HepG2 (cell line): Measurements from ENCODE around the gene GGA2. TPM values are rescaled to one million over a fixed set of nuclear protein-coding genes. Genes with fewer than 3 reads are reported as not detected.

Experiments
- ATAD3A ChIP-seq: sonication (generic); formaldehyde crosslinking; IDR thresholded peaks from 2 replicates; pipeline ENCODE4 v1.4.0; 2020; ENCODE audit warnings: missing genetic modification reagents
- ELF4 ChIP-seq: sonication (generic); formaldehyde crosslinking; IDR thresholded peaks from 2 replicates; pipeline ENCODE4 v1.5.0; 2020; ENCODE audit warnings: missing genetic modification reagents, mild to moderate bottlenecking, moderate library complexity, borderline replicate concordance
- FOXK1 ChIP-seq: sonication (generic); formaldehyde crosslinking; IDR thresholded peaks from 2 replicates; pipeline ENCODE4 v1.4.0; 2020; ENCODE audit warnings: low read depth, missing genetic modification reagents, borderline replicate concordance
- GTF3A ChIP-seq: sonication (generic); formaldehyde crosslinking; conservative IDR thresholded peaks from 2 replicates; pipeline ENCODE4 v1.4.0; 2020; ENCODE audit warnings: mild to moderate bottlenecking, missing genetic modification reagents
- KDM4B ChIP-seq: sonication (generic); formaldehyde crosslinking; IDR thresholded peaks from 2 replicates; pipeline ENCODE4 v1.4.0; 2020; ENCODE audit warnings: missing genetic modification reagents
- MAF1 ChIP-seq: sonication (generic); formaldehyde crosslinking; IDR thresholded peaks from 2 replicates; pipeline ENCODE4 v1.5.0; 2020; ENCODE audit warnings: missing genetic modification reagents, borderline replicate concordance
- MAFF ChIP-seq: IDR thresholded peaks from 2 replicates; pipeline ENCODE4 v1.6.1; 2011; ENCODE audit warnings: low read depth, low read length, improper control_type of control experiment
- PLRG1 ChIP-seq: fragments of 450-650 bp; conservative IDR thresholded peaks from 2 replicates; pipeline ENCODE4 v1.6.1; 2016
- SSRP1 ChIP-seq: IDR thresholded peaks from 2 replicates; pipeline ENCODE4 v1.6.1; 2016; ENCODE audit warnings: control low read depth
- ZFP36 ChIP-seq: fragments of 150-350 bp; IDR thresholded peaks from 2 replicates; pipeline ENCODE4 v1.6.1; 2018; ENCODE audit warnings: borderline replicate concordance, low read length, low read depth; ENCODE audit not compliant: partially characterized antibody
- ZKSCAN5 ChIP-seq: sonication (generic); formaldehyde crosslinking; IDR thresholded peaks from 2 replicates; pipeline ENCODE4 v1.5.1; 2020; ENCODE audit warnings: mild to moderate bottlenecking, missing genetic modification reagents
- ZNF276 ChIP-seq: sonication (generic); formaldehyde crosslinking; IDR thresholded peaks from 2 replicates; pipeline ENCODE4 v1.4.0; 2020; ENCODE audit warnings: mild to moderate bottlenecking, low read depth, missing genetic modification reagents
- ZNF414 ChIP-seq: sonication (generic); formaldehyde crosslinking; IDR thresholded peaks from 2 replicates; pipeline ENCODE4 v1.5.0; 2020; ENCODE audit warnings: missing genetic modification reagents
- ZNF543 ChIP-seq: sonication (generic); formaldehyde crosslinking; IDR thresholded peaks from 2 replicates; pipeline ENCODE4 v1.4.0; 2020; ENCODE audit warnings: mild to moderate bottlenecking, missing genetic modification reagents
- ZSCAN20 ChIP-seq: sonication (generic); formaldehyde crosslinking; IDR thresholded peaks from 2 replicates; pipeline ENCODE4 v1.4.0; 2020; ENCODE audit warnings: missing genetic modification reagents, mild to moderate bottlenecking, borderline replicate concordance
- polyA plus RNA-seq, 8 experiments: library from polyadenylated mRNA; depleted of rRNA in 3 of 8; stranded (reverse) in 7 of 8; unstranded in 1 of 8; fragments of >200 nt; fragmentation: Illumina TruSeq in 4 of 8; extraction: Trizol in 4 of 8; gene quantifications; 2 replicates each; pipeline versions ENCODE4 v1.2.1 to v1.2.3, GENCODE V29; 2011 to 2016; ENCODE audit warnings: low read depth in 4 of 8, missing spikeins in 1 of 8, mixed read lengths in 1 of 8; ENCODE audit not compliant: insufficient read depth in 1 of 8
- total RNA-seq, 5 experiments: library from RNA; depleted of rRNA; stranded (reverse); fragments of >200 nt; fragmentation: Illumina TruSeq; extraction: Trizol; gene quantifications; 2 replicates each; pipeline ENCODE4 v1.2.3, GENCODE V29; 2016; ENCODE audit warnings: low read depth in 1 of 5
- TF ChIP-seq, protein P1 (sequence below), 2 experiments: sonication (generic) in 1 of 2; formaldehyde crosslinking in 1 of 2; IDR thresholded peaks; 2 replicates each; pipeline versions ENCODE4 v1.4.0 to v1.6.1; 2018 to 2020; ENCODE audit warnings: missing genetic modification reagents in 2 of 2, borderline replicate concordance in 1 of 2, low read depth in 1 of 2, mild to moderate bottlenecking in 1 of 2, missing biosample characterization in 1 of 2
- TF ChIP-seq, protein P2 (sequence below): sonication (generic); formaldehyde crosslinking; IDR thresholded peaks from 2 replicates; pipeline ENCODE4 v1.4.0; 2020; ENCODE audit warnings: mild to moderate bottlenecking, missing genetic modification reagents
- TF ChIP-seq, protein P3 (sequence below): sonication (generic); formaldehyde crosslinking; IDR thresholded peaks from 2 replicates; pipeline ENCODE4 v1.5.1; 2020; ENCODE audit warnings: mild to moderate bottlenecking, missing genetic modification reagents, moderate library complexity

Gene GGA2
- total and polyA plus RNA-seq, 2 of the 13 experiments (the other 11 are each of a cell fraction or from before 2014, with no cell fraction given) = 51.5 to 69.8 TPM

GRCh38 chr16:23452572-23453337, 57.5 kb downstream of the GGA2 start, which contains the start of gene COG7 (continued):
- TF ChIP-seq ZNF276 (CRISPR knock-in tag) (peak; percentile 97; the same call in 1 of the 2 replicates), ZFP36 (peak; percentile 3), ZSCAN20 (CRISPR knock-in tag) (peak; percentile 38; the same call in 1 of the 2 replicates), ATAD3A (CRISPR knock-in tag) (no peak), GTF3A (CRISPR knock-in tag) (peak; percentile 72), PLRG1 (no peak), FOXK1 (CRISPR knock-in tag) (peak; percentile 71; the same call in 1 of the 2 replicates), KDM4B (peak; percentile 70; the same call in 1 of the 2 replicates), MAF1 (CRISPR knock-in tag) (peak; percentile 13), ZKSCAN5 (peak; percentile 86), ELF4 (peak; percentile 96), ZNF543 (CRISPR knock-in tag) (peak; percentile 97), ZNF414 (CRISPR knock-in tag) (peak; percentile 86), SSRP1 (CRISPR knock-in tag) (peak; percentile 95; the same call in 1 of the 2 replicates), MAFF (no peak)
- TF ChIP-seq, protein P1, sequence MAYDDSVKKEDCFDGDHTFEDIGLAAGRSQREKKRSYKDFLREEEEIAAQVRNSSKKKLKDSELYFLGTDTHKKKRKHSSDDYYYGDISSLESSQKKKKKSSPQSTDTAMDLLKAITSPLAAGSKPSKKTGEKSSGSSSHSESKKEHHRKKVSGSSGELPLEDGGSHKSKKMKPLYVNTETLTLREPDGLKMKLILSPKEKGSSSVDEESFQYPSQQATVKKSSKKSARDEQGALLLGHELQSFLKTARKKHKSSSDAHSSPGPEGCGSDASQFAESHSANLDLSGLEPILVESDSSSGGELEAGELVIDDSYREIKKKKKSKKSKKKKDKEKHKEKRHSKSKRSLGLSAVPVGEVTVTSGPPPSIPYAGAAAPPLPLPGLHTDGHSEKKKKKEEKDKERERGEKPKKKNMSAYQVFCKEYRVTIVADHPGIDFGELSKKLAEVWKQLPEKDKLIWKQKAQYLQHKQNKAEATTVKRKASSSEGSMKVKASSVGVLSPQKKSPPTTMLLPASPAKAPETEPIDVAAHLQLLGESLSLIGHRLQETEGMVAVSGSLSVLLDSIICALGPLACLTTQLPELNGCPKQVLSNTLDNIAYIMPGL (CRISPR knock-in tag; IDR thresholded peaks at IDR 0.05; ENCODE audit: borderline replicate concordance in 1 of 2, low read depth in 1 of 2) = peak; percentile 98 to 99
- TF ChIP-seq, protein P2, sequence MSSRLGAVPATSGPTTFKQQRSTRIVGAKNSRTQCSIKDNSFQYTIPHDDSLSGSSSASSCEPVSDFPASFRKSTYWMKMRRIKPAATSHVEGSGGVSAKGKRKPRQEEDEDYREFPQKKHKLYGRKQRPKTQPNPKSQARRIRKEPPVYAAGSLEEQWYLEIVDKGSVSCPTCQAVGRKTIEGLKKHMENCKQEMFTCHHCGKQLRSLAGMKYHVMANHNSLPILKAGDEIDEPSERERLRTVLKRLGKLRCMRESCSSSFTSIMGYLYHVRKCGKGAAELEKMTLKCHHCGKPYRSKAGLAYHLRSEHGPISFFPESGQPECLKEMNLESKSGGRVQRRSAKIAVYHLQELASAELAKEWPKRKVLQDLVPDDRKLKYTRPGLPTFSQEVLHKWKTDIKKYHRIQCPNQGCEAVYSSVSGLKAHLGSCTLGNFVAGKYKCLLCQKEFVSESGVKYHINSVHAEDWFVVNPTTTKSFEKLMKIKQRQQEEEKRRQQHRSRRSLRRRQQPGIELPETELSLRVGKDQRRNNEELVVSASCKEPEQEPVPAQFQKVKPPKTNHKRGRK (CRISPR knock-in tag) = peak; percentile 72; the same call in 1 of the 2 replicates
- TF ChIP-seq, protein P3, sequence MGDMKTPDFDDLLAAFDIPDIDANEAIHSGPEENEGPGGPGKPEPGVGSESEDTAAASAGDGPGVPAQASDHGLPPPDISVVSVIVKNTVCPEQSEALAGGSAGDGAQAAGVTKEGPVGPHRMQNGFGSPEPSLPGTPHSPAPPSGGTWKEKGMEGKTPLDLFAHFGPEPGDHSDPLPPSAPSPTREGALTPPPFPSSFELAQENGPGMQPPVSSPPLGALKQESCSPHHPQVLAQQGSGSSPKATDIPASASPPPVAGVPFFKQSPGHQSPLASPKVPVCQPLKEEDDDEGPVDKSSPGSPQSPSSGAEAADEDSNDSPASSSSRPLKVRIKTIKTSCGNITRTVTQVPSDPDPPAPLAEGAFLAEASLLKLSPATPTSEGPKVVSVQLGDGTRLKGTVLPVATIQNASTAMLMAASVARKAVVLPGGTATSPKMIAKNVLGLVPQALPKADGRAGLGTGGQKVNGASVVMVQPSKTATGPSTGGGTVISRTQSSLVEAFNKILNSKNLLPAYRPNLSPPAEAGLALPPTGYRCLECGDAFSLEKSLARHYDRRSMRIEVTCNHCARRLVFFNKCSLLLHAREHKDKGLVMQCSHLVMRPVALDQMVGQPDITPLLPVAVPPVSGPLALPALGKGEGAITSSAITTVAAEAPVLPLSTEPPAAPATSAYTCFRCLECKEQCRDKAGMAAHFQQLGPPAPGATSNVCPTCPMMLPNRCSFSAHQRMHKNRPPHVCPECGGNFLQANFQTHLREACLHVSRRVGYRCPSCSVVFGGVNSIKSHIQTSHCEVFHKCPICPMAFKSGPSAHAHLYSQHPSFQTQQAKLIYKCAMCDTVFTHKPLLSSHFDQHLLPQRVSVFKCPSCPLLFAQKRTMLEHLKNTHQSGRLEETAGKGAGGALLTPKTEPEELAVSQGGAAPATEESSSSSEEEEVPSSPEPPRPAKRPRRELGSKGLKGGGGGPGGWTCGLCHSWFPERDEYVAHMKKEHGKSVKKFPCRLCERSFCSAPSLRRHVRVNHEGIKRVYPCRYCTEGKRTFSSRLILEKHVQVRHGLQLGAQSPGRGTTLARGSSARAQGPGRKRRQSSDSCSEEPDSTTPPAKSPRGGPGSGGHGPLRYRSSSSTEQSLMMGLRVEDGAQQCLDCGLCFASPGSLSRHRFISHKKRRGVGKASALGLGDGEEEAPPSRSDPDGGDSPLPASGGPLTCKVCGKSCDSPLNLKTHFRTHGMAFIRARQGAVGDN (CRISPR knock-in tag) = peak; percentile 99
